ES-I3 (cell line): ENCODE data around the gene OSBP.

Experiments used
- H3K36me3 ChIP-seq: 2 replicates; pipeline ENCODE4 v1.6.1; 2013; ENCODE audit warnings: mild to moderate bottlenecking, low read length, control low read depth, moderate library complexity; ENCODE audit not compliant: insufficient read depth
- H3K4me1 ChIP-seq: 2 replicates; pipeline ENCODE4 v1.6.1; 2013; ENCODE audit warnings: mild to moderate bottlenecking, control low read depth, low read length; ENCODE audit not compliant: insufficient read depth
- H3K9ac ChIP-seq: 2 replicates; pipeline ENCODE4 v1.6.1; 2013; ENCODE audit warnings: low read depth, mild to moderate bottlenecking, low read length, moderate library complexity
- H3K9me3 ChIP-seq: 2 replicates; pipeline ENCODE4 v1.6.1; 2013; ENCODE audit warnings: mild to moderate bottlenecking, low read length, moderate library complexity; ENCODE audit not compliant: control insufficient read depth, insufficient read depth

OSBP gene

GRCh38 chr11:59616396-59616982 is 915 bp upstream of the OSBP start:
- H3K9me3 ChIP-seq: no peaks in the 10 kb centered on the region
- H3K9ac ChIP-seq: peak overlapping the region; percentile 64
- peaks cover 3% of the 10 kb centered on the region; the same call in 1 of the 2 replicates for H3K4me1 ChIP-seq
- H3K36me3 ChIP-seq: 0 out of 2 replicates have a peak, but pooled peaks cover 3% of the 10 kb centered on the region

GRCh38 chr11:59615120-59615636 is 396 bp downstream of the OSBP start:
- Histone ChIP-seq H3K9ac (peak overlapping the region; percentile 67), H3K4me1 (peaks cover 3% of the 10 kb centered on the region; the same call in 1 of the 2 replicates), H3K36me3 (peaks cover 3% of the 10 kb centered on the region; the same call in 1 of the 2 replicates), H3K9me3 (no peaks in the 10 kb centered on the region)

GRCh38 chr11:59614277-59615119 is 1.1 kb downstream of the OSBP start:
- H3K9ac ChIP-seq: peak overlapping the region; percentile 67
- H3K36me3 ChIP-seq: peaks cover 8% of the 10 kb centered on the region; the same call in 1 of the 2 replicates
- no peaks in the 10 kb centered on the region for H3K9me3 ChIP-seq
- H3K4me1 ChIP-seq: peaks cover 3% of the 10 kb centered on the region; the same call in 1 of the 2 replicates

DNA sequence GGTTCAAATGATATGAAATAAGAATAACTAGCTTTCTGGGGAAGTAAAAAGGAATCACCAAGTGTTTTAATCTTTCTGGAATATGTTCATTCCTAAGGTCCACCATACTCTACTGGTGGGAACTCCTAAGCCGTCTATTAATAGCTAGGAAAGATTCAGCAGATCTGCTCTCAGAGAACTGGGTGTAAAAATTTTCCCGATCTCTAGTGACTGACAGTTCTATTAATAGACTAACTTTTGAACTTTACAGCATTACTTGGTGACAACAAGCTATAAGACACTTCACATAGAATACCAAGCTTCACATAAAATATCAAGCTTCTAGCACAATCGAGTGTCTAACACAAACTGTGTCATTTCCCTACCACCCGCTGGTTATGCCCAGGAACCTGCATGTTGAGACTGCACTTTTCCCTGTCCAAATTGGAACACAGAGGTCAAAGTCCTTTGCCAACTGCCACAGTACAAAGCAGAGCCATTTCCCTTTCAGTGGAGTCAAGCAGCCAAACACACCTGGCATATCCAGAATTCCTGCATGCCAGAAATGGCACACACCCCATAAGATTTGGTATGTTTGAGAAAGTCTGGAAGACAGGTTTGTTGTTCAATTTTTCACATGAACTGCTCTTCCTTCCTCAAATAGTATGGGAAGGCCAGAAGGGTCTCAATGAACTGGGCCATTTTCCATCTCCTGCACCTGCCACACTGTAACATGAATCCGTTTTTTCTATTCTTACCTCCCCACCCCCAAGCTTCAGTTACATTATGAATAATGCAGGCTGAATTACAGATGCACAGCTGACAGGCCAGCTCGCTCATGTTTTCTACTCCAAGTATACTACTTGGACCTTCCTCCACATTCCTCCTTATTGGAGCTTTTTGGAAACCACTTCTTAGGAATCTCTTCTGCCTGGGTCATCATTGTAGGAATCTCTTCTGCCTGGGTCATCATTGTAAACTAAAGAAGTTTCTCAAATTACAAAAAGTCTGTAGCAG is 3.7 kb downstream of the OSBP start:
- H3K4me1 ChIP-seq: peaks cover 3% of the 10 kb centered on the region; the same call in 1 of the 2 replicates
- H3K36me3 ChIP-seq: peaks cover 30% of the 10 kb centered on the region
- no peaks in the 10 kb centered on the region for H3K9me3 ChIP-seq
- H3K9ac ChIP-seq: no peak overlapping the region

GRCh38 chr11:59610289-59610688 is 5.3 kb downstream of the OSBP start:
- Histone ChIP-seq H3K9ac (no peak overlapping the region), H3K9me3 (no peaks in the 10 kb centered on the region), H3K36me3 (peaks cover 41% of the 10 kb centered on the region), H3K4me1 (peaks cover 3% of the 10 kb centered on the region; the same call in 1 of the 2 replicates)

DNA sequence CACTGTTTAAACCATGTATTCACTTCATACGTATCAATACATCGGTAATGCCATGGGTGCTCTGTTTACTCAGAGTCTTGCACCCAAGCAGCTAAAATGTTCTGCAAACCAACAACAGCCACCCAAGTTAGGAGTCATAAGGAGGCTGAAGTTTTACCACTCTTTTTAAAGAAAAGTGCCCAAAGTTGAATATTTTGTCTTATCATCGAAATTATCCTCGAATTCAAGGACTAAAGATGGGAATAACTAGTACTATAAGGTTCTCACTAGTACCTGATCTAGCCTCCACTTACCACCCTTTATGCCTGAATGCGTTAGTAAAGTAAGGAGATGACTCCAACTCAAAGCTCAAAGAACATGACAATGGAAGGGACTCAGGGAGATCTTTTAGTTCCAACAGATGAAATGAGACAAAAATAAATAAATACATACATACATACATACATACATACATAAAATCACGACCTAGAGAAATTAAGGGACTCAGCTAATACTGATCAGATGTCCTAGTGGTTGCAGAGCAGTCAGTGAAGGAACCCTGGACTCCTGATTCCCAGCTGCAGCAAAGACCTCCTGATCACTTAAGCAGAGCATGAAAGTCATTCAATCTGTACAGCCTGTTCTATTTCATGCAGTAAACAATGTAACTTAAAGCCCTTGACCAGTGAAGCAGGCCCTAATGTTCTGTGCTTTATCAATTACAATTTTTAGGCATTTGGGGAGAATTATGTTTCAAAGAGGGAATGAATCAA is 7.7 kb downstream of the OSBP start:
- Histone ChIP-seq H3K36me3 (peaks cover 38% of the 10 kb centered on the region), H3K4me1 (no peaks in the 10 kb centered on the region), H3K9me3 (no peaks in the 10 kb centered on the region), H3K9ac (no peak overlapping the region)

DNA sequence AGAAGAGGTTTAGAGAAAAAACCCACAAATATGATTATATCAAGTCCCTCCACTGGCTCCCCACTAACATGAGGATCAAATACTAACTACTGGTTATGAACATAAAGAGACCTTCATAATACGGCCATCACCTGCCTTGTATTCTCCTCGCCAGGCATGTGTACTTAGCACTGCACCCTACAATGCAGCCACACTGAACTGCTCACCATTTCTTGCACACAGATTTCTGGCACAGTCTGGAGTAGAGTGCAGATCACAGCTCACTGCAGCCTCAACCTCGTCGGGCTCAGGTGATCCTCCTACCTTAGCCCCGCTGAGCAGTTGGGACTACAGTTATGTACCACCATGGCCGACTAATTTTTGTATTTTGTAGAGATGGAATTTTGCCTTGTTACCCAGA is 13.1 kb downstream of the OSBP start:
- Histone ChIP-seq H3K9ac (no peak overlapping the region), H3K9me3 (no peaks in the 10 kb centered on the region), H3K36me3 (peaks cover 37% of the 10 kb centered on the region), H3K4me1 (no peaks in the 10 kb centered on the region)

GRCh38 chr11:59601788-59602187 is 13.8 kb downstream of the OSBP start:
- no peaks in the 10 kb centered on the region for H3K9me3 ChIP-seq
- no peak overlapping the region for H3K9ac ChIP-seq
- H3K4me1 ChIP-seq: no peaks in the 10 kb centered on the region
- peaks cover 34% of the 10 kb centered on the region for H3K36me3 ChIP-seq

GRCh38 chr11:59600636-59601035 is 14.9 kb downstream of the OSBP start:
- Histone ChIP-seq H3K9me3 (no peaks in the 10 kb centered on the region), H3K4me1 (no peaks in the 10 kb centered on the region), H3K9ac (no peak overlapping the region), H3K36me3 (peaks cover 28% of the 10 kb centered on the region)

GRCh38 chr11:59600234-59600633 is 15.3 kb downstream of the OSBP start:
- Histone ChIP-seq H3K9me3 (no peaks in the 10 kb centered on the region), H3K4me1 (no peaks in the 10 kb centered on the region), H3K36me3 (peaks cover 26% of the 10 kb centered on the region), H3K9ac (no peak overlapping the region)

GRCh38 chr11:59598961-59599360 is 16.6 kb downstream of the OSBP start:
- Histone ChIP-seq H3K9me3 (no peaks in the 10 kb centered on the region), H3K36me3 (peaks cover 36% of the 10 kb centered on the region), H3K9ac (no peak overlapping the region), H3K4me1 (no peaks in the 10 kb centered on the region)

DNA sequence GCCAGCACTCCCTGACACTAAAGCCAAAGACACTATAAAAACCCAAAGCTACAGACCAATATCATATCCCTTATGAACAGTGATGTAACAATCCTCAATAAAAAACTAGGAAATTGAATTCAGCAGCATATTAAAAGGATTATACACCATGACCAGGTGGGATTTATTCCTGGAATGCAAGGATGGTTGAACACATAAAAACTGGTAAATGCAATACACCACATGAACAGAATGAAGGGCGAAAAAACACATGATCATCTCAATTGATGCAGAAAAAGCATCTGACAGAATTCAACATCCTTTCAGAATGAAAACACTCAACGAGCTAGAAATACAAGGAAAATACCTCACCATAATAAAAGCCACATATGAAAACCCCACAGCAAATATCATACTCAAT is 31.3 kb downstream of the OSBP start:
- peaks cover 8% of the 10 kb centered on the region; the same call in 1 of the 2 replicates for H3K4me1 ChIP-seq
- H3K36me3 ChIP-seq: peaks cover 10% of the 10 kb centered on the region
- no peak overlapping the region for H3K9ac ChIP-seq
- peaks cover 9% of the 10 kb centered on the region; the same call in 1 of the 2 replicates for H3K9me3 ChIP-seq

GRCh38 chr11:59582006-59582405 is 33.6 kb downstream of the OSBP start:
- Histone ChIP-seq H3K9ac (no peak overlapping the region), H3K9me3 (peaks cover 7% of the 10 kb centered on the region; the same call in 1 of the 2 replicates), H3K36me3 (peaks cover 14% of the 10 kb centered on the region), H3K4me1 (peaks cover 8% of the 10 kb centered on the region; the same call in 1 of the 2 replicates)
